NOMO-1 treated with DMSO at 0.1 percent for 48 hours (cell line): ENCODE results near the gene HAUS3.
"Not testable (repeated sequence)": the region's sequence is repeated elsewhere in the genome, so short reads cannot be mapped to it uniquely, and the experiment has no call there.

Source experiments
- DNase-seq: peaks from one replicate; lab custom pipeline; 2025; ENCODE audit not compliant: unreplicated experiment; lab: John Stamatoyannopoulos, UW

The HAUS3 gene

DNA sequence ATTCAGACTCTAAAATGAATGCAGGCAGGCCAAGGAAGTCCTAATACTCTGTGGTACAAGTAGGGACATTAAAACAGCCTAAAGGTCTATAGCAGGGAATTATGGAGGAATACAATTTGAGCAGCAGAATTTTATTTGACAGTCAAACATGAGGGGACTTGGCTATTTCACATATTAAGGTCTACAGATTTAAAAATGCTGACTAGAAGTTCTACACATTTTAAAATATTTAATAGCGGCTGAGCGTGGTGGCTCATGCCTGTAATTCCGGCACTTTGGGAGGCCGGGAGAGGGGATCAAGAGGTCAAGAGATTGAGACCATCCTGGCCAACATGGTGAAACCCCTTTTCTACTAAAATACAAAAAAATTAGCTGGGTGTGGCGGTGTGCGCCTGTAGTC, 10.8 kb downstream of the HAUS3 start:
- no peak for DNase-seq

DNA sequence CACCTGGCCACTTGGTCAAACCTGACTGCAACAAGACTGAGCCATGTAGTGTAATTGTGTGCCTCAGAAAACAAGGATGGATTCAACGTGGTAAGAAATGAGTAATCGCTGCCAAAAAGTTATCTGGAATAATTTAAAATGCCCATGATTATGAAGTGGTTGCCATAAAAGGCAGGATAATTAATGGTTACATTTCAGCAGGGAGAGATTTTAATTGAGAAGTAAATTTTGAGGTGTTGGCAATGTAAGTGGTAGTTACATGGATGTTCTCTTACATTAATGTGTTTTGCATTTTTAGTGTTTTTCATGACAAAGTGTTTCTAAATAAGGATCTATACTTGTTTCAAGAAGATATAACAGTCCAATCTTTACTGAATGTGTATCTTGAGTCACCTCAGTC, 15.7 kb downstream of the HAUS3 start:
- DNase-seq: no peak

DNA sequence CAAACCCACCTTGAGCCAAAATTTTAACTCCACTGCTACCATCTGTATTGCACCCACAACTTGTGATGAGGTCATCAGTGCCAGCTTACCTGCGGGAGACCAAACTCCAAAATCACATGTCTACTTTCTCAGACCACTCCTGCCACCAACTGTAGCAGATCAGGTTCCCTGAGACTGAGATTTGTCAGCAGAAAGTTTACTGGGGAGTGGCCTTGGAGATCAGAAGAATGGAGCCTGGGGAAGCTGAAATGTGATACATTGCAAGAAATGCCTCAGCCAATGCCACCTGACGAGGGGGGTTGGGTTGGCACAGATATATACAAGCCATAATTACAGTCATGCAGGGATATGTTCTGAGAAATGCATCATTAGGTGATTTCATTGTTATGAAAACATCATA, 19.1 kb downstream of the HAUS3 start:
- no peak for DNase-seq

- not testable (repeated sequence) for DNase-seq
Observed at GRCh38 chr4:2221378-2221777, 20.5 kb downstream of the HAUS3 start.

GRCh38 chr4:2220016-2220630, 21.8 kb downstream of the HAUS3 start:
- peak; percentile 72 for DNase-seq

GRCh38 chr4:2219233-2219760, 22.6 kb downstream of the HAUS3 start:
- DNase-seq: no peak

- DNase-seq: no peak
Observed at GRCh38 chr4:2218436-2218835, 23.5 kb downstream of the HAUS3 start.

- no peak for DNase-seq
Observed at GRCh38 chr4:2217726-2218125, 24.2 kb downstream of the HAUS3 start.

- DNase-seq: no peak
Observed at GRCh38 chr4:2212831-2213230, 29.1 kb downstream of the HAUS3 start.

DNA sequence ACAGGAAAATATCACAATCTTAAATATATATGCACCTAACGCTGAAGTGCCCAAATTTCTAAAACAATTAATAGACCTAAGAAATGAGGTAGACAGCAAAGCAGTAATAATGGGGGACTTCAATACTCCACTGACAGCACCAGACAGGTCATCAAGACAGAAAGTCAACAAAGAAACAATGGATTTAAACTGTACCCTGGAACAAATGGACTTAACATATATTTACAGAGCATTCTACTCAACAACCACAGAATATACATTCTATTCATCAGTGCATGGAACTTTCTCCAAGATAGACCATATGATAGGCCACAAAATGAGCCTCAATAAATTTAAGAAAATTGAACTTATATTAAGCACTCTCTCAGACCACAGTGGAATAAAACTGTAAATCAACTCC, 39.1 kb downstream of the HAUS3 start:
- not testable (repeated sequence) for DNase-seq

DNA sequence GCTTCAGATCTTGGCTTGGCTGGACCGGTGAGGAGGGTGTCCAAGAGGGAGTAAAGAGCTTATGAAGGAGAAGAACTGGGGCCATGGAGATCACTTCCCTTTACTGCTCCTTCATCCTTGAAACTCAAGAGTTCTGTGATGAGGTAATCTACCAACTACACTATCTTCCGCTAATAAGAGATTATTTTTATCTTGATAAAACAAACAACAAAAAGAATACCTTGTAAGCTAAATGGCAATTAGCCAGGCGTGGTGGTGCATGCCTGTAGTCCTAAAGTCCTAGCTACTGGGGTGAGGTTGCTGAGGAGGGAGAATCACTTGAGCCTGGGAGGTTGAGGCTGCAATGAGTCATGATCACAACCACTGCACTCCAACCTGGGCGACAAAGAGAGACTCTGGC, 47.4 kb downstream of the HAUS3 start:
- DNase-seq: no peak

DNA sequence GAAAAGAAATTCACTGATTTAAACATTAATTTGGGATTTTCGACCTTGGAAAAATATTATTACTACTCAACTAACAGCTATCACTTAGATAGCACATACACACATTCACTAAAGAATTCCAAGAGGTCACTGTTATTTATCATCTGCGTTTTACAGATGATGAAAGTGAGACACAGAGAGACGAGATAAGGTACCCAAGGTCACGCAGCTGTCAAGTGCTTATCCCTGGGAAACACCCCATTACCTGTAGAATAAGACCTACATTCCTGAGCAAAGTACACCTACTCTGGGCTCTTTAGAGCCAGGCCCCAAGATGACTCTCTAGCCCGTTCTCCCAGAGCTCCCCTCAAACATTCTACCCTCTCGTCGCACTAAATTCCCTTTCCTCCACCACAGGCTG, 48.6 kb downstream of the HAUS3 start:
- no peak for DNase-seq

GRCh38 chr4:2186865-2187172, 55.1 kb downstream of the HAUS3 start:
- DNase-seq: no peak

- DNase-seq: no peak
Observed at GRCh38 chr4:2186133-2186864, 55.6 kb downstream of the HAUS3 start.

GRCh38 chr4:2183394-2183793, 58.5 kb downstream of the HAUS3 start:
- DNase-seq: no peak

DNA sequence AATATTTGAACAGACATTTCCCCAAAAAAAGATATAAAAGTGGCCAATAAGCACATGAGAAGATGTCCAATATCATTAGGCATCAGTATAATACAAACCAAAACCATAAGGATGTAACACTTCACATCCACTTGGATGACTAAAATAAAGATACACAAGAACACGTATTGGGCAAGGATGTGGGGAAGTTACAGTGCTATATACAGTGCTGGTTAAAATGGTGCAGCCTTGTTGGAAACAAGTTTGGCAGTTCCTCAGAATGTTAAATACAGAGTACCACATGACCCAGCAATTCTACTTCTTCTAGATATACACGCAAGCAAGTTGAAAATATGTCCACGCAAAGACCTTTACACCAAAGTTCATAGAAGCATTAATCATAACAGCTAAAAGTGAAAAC, 58.9 kb downstream of the HAUS3 start:
- DNase-seq: peak; percentile 74

DNA sequence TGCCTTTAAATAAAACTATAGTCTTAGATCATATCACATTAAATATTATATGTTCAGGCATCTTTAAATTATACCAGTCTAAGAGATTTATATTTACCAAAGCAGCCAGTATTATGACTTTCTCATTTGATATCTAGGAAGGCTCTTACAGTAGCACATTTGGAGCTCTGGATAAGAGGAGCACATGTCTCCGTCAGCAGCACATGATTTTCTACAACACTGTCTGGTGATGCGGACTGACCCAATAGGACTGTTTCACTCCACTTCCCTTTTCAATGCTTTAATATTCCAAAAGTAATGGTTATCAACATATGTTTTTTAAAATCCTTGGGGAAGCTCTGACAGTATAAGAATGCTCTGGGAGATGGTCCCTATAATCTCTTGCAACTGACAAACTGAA, 61.5 kb downstream of the HAUS3 start:
- DNase-seq: no peak

DNA sequence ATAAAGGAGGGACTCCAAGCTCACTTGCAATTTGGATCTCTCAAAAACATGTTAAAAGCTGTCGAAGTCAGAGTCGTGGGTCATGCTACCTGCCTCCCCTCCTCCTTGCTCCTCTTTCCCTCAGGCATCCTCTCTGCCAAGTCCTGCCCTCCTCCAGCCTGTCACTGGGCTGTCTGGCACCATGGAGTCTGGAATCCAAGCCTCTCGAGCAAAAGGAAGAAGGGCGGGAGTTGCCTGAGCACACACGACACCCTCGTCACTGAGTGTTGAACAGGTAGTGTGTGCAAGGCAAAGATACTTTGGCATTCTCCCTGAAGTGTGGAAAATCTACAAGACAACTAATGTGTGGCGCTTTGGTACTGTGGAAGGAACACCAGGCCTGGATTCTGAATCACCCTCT, 62.2 kb downstream of the HAUS3 start:
- no peak for DNase-seq

DNA sequence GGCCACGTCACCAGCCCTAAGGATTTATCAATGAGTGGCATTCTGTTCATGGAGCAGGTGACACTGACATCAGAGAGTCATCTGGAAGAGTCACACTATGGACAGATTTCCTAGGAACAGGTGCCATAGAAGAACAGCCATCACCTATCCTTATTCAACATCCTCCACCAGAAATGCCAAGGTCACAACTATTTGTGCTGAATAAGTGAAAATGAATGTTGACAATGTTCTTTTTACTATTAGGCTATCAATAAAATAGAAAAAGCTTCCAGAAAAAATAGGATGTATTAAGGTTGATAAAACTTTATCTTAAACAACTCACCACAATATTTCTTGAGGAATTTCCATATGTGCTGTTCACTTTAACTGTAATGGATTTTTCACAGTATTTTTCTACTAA, 62.9 kb downstream of the HAUS3 start:
- no peak for DNase-seq
